Heart left ventricle (tissue), 13 donors: ENCODE results near the gene FBXL3.

ENCODE experiments used
- POLR2A ChIP-seq, 2 donors: fragments of 450-650 bp; IDR thresholded peaks; one replicate each; pipeline ENCODE4 v1.6.1; 2017; ENCODE audit warnings: antibody characterized with exemption in 2 of 2, mild to moderate bottlenecking in 2 of 2, moderate library complexity in 2 of 2
- TF ChIP-seq, protein P1 (sequence below), 12 donors: fragments of 200-600 bp; sonication (generic) in 4 of 12; IDR thresholded peaks; one replicate each; pipeline versions ENCODE4 v1.5.0 to v1.8.0; 2018 to 2022; ENCODE audit warnings: antibody characterized with exemption in 12 of 12, mild to moderate bottlenecking in 5 of 12
- donor health status: ischemic (EF 13 %, LVEDD 7.1; RV severe dilation, severe dysfunction).
- donor health status: DM: no; HTN: yes; CAD: no.
- donor health status: DM: no; HTN: no; CAD: no.
- donor health status: ischemic (EF 25% LVEDD 6.9; RV normal size, moderate dysfunction).
- donor health status: ischemic (EF 25% LVEDD 5.7; RV mildly dilated, moderate dysfunction).
- donor health status: ischemic (EF 35%, LVEDD 5.7; RV mildly dilated, moderate dysfunction).
- donor health status: nonischemic (EF 11% LVEDD 7.7; RV severe dilation, severe dysfunction).
- donor health status: DM: yes; HTN: yes; CAD: no.
- donor health status: PGD.
- donor health status: ischemic (EF 29% LVEDD 5.4; RV normal size, mild dysfunction).
- donor health status: nonischemic (EF 23%, LVEDD 6.1; RV moderate dilation, normal function).

GRCh38 chr13:76955661-76956060 is 71.3 kb downstream of the FBXL3 start:
- TF ChIP-seq, protein P1, sequence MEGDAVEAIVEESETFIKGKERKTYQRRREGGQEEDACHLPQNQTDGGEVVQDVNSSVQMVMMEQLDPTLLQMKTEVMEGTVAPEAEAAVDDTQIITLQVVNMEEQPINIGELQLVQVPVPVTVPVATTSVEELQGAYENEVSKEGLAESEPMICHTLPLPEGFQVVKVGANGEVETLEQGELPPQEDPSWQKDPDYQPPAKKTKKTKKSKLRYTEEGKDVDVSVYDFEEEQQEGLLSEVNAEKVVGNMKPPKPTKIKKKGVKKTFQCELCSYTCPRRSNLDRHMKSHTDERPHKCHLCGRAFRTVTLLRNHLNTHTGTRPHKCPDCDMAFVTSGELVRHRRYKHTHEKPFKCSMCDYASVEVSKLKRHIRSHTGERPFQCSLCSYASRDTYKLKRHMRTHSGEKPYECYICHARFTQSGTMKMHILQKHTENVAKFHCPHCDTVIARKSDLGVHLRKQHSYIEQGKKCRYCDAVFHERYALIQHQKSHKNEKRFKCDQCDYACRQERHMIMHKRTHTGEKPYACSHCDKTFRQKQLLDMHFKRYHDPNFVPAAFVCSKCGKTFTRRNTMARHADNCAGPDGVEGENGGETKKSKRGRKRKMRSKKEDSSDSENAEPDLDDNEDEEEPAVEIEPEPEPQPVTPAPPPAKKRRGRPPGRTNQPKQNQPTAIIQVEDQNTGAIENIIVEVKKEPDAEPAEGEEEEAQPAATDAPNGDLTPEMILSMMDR (IDR thresholded peaks at IDR 0.05), result no peak
- no peak for TF ChIP-seq POLR2A (IDR thresholded peaks at IDR 0.05)
